Stimulated activated naive CD4-positive, alpha-beta T cell (primary cell): ENCODE measurements around the gene CNTROB.

ENCODE experiments used
- DNase-seq, 6 experiments: peaks; one replicate each; lab custom pipeline; 2025; lab: John Stamatoyannopoulos, UW

CNTROB gene, protein sequence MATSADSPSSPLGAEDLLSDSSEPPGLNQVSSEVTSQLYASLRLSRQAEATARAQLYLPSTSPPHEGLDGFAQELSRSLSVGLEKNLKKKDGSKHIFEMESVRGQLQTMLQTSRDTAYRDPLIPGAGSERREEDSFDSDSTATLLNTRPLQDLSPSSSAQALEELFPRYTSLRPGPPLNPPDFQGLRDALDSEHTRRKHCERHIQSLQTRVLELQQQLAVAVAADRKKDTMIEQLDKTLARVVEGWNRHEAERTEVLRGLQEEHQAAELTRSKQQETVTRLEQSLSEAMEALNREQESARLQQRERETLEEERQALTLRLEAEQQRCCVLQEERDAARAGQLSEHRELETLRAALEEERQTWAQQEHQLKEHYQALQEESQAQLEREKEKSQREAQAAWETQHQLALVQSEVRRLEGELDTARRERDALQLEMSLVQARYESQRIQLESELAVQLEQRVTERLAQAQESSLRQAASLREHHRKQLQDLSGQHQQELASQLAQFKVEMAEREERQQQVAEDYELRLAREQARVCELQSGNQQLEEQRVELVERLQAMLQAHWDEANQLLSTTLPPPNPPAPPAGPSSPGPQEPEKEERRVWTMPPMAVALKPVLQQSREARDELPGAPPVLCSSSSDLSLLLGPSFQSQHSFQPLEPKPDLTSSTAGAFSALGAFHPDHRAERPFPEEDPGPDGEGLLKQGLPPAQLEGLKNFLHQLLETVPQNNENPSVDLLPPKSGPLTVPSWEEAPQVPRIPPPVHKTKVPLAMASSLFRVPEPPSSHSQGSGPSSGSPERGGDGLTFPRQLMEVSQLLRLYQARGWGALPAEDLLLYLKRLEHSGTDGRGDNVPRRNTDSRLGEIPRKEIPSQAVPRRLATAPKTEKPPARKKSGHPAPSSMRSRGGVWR

GRCh38 chr17:7931709-7932482 lies at the start of gene CNTROB, which contains the start of gene TRAPPC1:
Gene CNTROB (plus strand): TSS chr17:7932206. CDS start chr17:7933080, 874 bp downstream.
Gene TRAPPC1 (minus strand): TSS chr17:7931946. CDS start chr17:7931829, 117 bp downstream.
- DNase-seq = peak; percentile 97 to 99 (median 98)

DNA sequence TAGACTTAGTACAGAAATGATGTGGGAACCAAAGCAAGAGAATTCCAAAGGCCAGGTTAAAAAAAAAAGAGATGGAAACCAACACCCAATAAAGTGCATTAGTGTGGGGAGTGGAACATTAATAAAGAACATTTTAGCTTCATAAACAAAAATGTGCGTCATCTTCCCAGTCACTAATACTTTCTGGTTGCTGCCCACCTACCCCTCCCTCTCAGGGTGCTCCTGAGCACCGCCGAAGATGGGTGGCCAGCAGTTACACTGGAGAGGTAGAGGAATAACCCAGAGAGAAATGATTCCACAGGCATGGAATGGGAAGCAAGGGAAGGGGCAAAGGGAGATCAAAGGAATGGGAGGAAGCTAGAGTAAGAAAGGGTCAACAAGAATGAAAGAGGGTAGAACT lies 49.4 kb upstream of the CNTROB start:
- no peak for DNase-seq

DNA sequence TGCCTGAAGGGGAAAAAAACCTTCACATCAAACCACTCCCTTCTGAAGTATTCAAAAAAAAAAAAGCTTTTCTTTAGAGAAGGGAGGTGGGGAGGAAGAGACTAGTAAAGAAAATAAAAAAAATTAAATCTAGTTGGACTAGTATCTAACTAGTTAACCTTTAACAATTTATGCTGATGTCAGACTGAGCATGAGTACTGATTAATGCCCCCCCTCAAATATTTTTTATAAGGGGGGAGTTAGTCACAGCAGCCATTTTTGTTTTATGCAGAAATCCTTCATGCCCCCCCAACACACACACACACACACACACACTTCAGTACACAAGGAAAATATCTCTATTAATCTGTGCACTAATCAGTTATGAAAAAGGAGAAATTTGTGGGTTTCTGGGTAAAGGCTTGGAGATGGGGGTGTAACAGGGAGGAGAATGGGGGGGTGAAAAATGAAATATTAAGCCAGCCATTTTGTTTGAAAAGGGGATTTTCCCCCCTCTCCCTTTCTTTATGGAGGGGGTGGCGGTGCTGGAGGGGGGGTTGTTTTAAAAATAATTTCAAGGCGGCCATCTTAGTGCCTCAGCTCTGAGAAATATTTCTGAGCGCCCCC lies 48.1 kb upstream of the CNTROB start:
- DNase-seq = peak; percentile 30 to 60 (median 43)

DNA sequence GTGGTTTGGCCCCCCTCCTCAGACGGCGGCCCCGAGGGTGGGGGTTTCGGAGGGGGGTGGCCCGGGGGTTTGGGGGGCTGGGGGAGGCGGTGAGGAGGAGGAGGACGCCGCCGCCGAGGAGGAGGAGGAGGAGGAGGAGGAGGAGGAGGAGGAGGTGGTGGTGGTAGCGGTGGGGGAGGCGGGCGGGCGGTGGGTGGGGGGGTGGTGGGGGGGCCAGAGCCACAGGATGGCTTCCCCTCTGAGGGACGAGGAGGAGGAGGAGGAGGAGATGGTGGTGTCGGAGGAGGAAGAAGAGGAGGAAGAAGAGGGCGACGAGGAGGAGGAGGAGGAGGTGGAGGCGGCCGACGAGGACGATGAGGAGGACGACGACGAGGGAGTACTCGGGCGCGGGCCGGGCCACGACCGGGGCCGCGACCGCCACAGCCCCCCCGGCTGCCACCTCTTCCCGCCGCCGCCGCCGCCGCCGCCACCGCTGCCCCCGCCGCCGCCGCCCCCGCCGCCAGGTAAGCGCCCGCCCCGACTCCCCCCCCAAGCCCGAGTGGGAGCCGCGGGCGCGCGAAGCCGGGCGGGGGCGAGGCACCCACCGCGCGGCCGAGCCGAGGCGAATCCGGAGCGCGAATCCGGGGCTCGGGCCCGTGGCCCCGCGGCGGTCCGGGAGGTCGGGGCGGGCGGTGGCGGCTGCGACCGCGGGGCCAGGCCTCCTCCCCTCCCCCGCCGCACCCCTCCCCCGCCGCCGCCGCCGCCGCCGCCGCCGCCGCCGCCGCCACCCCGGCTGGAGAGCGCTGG lies 47.2 kb upstream of the CNTROB start:
- peak in 4 of 6 experiments; percentile 30 to 45 (median 36) for DNase-seq

DNA sequence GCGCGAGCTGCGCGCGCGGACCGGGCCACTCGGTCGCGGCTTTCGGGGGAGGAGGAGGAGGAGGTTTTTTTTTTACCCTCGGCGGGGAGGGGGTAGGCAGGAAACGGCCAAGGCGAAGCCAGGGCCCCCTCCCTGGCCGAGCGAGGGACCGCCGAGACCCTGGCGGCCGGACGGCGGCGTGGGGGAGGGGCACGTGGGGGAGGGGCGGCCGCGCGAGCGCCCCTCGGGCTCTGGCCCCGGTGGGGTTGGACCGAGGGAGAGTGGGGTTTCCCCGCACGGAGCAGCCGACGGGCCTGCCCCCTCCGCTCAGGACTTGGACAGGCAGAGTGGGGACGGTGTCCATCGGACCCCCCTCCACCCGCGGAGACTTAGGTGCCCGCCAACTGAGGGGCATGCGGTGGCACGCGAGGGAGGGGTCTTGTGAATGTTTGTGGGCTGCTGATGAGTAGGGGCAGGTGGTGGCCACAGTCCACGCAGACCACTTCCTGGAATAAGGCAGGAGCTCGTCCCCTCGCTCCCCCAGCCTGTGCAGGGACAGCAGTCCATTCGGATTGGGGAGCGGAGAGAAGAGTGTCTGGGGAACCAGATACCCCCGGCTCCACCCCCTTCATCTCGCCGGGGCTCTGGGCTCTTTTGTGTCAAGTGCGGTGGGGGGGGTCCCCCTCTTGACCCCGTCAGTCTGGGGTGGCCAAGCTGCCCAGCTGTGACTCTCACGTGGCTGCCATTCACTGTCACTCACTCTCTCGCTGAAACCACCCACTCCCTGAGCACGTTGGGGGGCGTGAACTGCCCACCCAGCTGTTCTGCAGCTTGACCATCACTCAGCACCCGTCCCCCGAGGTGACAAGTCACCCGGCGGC lies 46.4 kb upstream of the CNTROB start:
- peak in 3 of 6 experiments; percentile 38 to 53 (median 45) for DNase-seq

- DNase-seq = peak; percentile 64 to 77 (median 66)
Observed at GRCh38 chr17:7886227-7887037, 45.6 kb upstream of the CNTROB start.

- DNase-seq = no peak
Observed at GRCh38 chr17:7887038-7887481, 44.9 kb upstream of the CNTROB start.

DNA sequence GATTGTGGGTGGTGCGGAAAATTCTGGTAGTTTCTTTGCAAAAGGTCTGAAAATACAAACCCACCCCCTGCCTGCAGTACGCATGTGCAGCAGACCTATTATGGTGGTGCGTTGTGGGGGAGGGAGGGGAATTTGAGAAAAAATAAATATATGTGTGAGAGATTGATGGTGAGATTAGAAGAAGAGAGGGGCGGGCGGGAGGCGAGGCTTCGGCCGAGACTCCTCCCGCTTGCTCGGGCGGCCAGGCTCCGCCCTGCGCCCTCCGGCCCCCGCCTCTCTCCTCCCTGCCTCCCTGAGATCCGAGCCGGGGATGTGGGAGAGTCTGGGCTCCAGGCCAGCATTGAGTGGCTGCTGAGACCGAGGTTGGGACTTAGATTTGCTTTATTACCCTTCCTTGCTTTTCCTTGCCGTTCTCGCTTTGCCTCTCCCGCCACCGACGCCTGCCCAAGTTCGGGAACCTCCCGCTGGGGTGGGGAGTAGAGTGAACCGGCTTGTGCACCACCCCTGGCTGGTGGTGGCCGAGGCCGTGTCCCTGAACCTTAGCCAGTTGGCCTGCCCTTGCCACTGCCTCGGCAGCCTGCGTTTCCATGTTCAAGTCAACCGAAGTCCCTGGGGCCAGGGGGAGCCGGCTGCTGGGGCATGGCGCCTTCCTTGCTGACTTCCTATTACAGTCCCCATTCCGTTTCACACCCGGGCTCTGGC lies 44.4 kb upstream of the CNTROB start:
- DNase-seq = peak; percentile 71 to 95 (median 92)

DNA sequence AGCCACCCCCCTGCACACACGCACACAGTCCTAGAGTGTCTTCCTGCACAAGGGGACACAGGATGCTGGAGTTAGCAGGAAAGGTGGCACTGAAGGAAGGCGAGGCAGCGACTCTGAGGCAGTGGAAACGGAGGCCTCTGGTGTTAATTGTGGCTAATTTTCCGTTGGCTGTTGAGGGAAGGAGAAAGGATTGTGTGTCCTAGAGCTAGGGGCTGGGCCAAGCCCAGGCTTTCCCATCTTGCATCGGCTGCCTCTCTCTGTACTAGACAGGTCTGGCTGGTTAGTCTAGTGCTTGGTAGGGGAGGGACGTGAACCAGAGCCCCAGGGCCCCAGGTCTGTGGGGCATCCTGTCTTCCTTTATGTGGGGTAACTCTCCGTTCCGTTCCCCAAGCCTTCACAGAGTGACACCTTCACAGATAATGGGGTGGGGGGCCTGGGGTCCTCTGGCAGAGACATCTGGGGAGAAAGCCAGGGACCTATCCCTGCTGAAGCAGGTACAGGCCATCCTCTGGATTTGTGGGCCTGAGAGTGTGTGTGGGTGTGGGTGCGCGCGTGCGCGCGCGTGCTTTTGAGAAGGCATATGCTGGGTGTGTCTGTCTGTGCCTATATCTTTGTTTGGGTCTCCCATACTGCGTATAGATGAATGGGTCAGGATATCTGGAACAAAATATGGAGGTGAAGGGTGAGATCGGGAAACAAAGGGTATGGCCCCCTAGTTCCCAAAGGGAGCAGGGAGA lies 43.7 kb upstream of the CNTROB start, which contains the start of gene CHD3:
Gene CHD3 (plus strand): TSS at position 606 of the 737 bp plus-strand sequence. CDS start 212 bp downstream, outside the sequence.
- peak; percentile 17 to 53 (median 44) for DNase-seq

DNA sequence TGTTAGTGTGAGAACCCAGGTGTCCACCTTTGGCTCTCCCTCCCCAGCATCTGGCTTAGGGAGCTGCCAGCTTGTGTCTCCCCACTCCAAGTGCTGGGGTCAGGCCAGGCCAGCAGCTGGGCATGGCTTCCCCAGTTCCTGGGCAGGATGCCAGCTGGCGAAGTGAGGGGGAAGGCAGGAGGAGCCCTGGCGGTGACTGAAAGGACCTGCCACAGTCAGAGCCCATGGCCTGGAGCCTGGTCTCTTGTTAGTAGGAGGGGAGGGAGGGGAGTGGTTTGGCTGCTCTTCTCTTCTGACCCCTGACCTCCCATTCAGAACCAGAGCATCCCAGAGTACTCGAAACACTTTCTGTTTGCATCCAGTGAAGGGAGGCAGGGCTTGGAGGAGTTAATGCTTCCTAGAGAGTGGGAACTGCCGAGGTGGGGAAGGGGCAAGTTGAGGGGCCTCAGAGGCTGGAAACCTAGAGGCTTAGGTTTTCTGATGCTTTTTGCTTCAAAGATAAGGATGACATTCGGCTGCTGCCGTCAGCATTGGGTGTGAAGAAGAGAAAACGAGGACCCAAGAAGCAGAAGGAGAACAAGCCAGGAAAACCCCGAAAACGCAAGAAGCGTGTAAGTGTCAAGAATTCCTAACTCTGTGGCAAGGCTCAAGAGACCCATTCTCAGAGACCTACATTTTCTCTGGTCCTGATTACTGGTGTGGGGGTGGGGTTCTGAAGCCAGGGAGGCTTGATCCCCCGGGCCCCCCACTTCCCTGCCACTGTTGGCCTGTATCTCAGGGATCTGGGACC lies 42.6 kb upstream of the CNTROB start:
- DNase-seq = peak in 1 of 6 experiments; percentile 36

- DNase-seq = no peak
Observed at GRCh38 chr17:7893187-7893880, 38.7 kb upstream of the CNTROB start.

GRCh38 chr17:7894226-7894625 lies 37.8 kb upstream of the CNTROB start:
- DNase-seq = no peak

DNA sequence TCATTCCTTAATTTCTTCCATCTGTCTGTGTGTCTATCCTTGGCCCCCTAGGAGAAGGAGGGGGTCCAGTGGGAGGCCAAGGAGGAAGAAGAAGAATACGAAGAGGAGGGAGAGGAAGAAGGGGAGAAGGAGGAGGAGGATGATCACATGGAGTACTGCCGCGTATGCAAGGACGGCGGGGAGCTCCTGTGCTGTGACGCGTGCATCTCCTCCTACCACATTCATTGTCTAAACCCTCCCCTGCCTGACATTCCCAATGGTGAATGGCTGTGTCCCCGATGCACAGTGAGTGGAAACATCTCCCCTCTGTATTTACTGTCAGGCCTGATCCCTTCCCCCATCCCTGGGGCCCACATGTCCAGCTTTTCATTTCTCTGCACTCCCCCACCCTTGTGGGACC lies 37.1 kb upstream of the CNTROB start:
- DNase-seq = no peak

- no peak for DNase-seq
Observed at GRCh38 chr17:7897090-7897489, 34.9 kb upstream of the CNTROB start.

DNA sequence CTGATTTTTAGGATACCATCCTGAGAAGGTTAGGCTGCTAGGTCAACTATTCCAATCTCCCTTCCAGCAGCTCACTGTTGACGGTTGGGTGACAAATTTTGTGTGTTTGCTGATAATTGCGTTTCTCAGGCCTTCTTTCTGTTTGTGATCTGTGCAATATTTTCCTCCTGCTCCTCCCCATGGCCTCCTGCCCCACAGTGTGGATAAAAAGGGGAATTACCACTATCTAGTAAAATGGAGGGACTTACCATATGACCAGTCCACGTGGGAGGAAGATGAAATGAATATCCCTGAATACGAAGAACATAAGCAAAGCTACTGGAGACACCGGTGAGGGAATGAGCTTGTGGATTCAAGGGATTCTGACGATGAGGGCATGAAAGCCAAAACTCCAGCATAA lies 34.2 kb upstream of the CNTROB start:
- peak in 2 of 6 experiments; percentile 5 to 41 for DNase-seq
